Measurements from ENCODE around the gene MYO5A.

DNA sequence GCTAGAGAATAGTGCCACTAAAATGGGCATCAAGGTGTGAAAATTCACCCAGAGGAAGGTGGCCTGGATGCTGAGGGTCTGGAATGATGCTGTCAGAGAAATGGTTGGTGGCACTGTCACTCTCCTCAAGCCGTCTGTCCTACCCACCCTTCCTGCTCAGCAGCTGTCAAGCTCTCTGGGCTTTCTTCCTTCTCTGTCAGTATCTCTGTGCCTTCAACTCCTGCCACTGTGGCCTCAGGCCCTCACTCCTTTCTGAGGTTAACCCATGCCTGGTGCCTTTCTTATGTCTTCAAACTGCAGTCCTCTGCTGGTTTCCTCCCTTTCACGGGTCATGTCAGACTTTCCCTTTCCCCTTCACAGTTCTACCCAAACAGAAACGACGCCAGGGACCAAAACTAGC, 237.5 kb downstream of the MYO5A start:
- TF ChIP-seq GATA3 (IDR thresholded peaks at IDR 0.05; ENCODE audit: low read depth, low read length) (no peak), GATA2 (IDR thresholded peaks at IDR 0.05; ENCODE audit: low read depth, low read length) (no peak)
